Left ventricle myocardium superior (tissue), 1 donor: Measurements from ENCODE around the gene GNG4. TPM values are rescaled to one million over a fixed set of nuclear protein-coding genes. Genes with fewer than 3 reads are reported as not detected.

Experiments
- ATAC-seq: fragments of 200-7000 bp; cut with Tn5 transposase; one replicate; pipeline ENCODE4 v1.9.1; 2020; ENCODE audit warnings: mild to moderate bottlenecking, moderate library complexity
- DNase-seq: peaks from one replicate; pipeline ENCODE4 v3.0.0-alpha.2; 2020
- intact Hi-C: fragments of 100-400 bp; cut with micrococcal nuclease; formaldehyde crosslinking; loops from one replicate; pipeline ENCODE4 v1.11.0; 2022
- total RNA-seq: library from RNA; stranded (reverse); fragmentation: NEBNext Ultra II Directional; extraction: Animal tissue kit (Norgen Biotek cat#: 25700); gene quantifications from one replicate; pipeline ENCODE4 v1.2.1, GENCODE V29; 2021
- donor health status: DM: no; HTN: yes; CAD: no; lungs with severe emphysema.

Gene GNG4
- total RNA-seq, 1 donor from 2014 or later, result not detected

- ATAC-seq (no peak), DNase-seq (no peak)
- intact Hi-C loops, result no loop called here
Observed at GRCh38 chr1:235507623-235508022, 142.0 kb downstream of the GNG4 start.

- peak; percentile 100 for DNase-seq
- intact Hi-C loops, result no loop called here
- ATAC-seq, result peak; percentile 91
Observed at GRCh38 chr1:235504494-235505222, 144.9 kb downstream of the GNG4 start.

- ATAC-seq, result peak; percentile 56
- no peak for DNase-seq
- intact Hi-C loops, result no loop called here
Observed at GRCh38 chr1:235504122-235504493, 145.5 kb downstream of the GNG4 start, which contains the start of gene B3GALNT2. TSS of gene B3GALNT2 (minus strand) at chr1:235504452. CDS start at chr1:235504252, 200 bp downstream.

GRCh38 chr1:235503403-235504121, 146.0 kb downstream of the GNG4 start:
- ATAC-seq (peak; percentile 10), DNase-seq (peak; percentile 77)
- intact Hi-C loops, result no loop called here

GRCh38 chr1:235502601-235503402, 146.8 kb downstream of the GNG4 start:
- no peak for DNase-seq
- no peak for ATAC-seq
- intact Hi-C loops, result no loop called here

- no peak for DNase-seq
- intact Hi-C loops, result no loop called here
- ATAC-seq, result no peak
Observed at GRCh38 chr1:235500971-235501540, 148.5 kb downstream of the GNG4 start.

Other genes starting within 250 kb of the GNG4 start
- gene B3GALNT2, start 145.3 kb downstream of the GNG4 start, total RNA-seq, result 20.7 TPM
- 11.9 TPM for gene LYST, start 217.1 kb upstream of the GNG4 start, total RNA-seq